Fibroblast of lung (primary cell): Measurements from ENCODE around the gene REL. TPM values are rescaled to one million over a fixed set of nuclear protein-coding genes. Genes with fewer than 3 reads are reported as not detected.
A peak's percentile ranks its signal among the peaks of the same experiment; 100 is the strongest.

ENCODE experiments used
- DNase-seq, 2 donors: peaks; one replicate each; pipeline versions ENCODE4 v3.0.0 to v3.0.0-alpha.2; 2010; ENCODE audit warnings: low read depth in 2 of 2
- H2AFZ ChIP-seq: 2 replicates; pipeline ENCODE4 v1.5.1; 2012; ENCODE audit warnings: low read length, control low read depth, inconsistent platforms
- H3K27ac ChIP-seq: 2 replicates; pipeline ENCODE4 v1.5.1; 2011; ENCODE audit warnings: low read length, control low read depth; ENCODE audit not compliant: insufficient read depth
- H3K27me3 ChIP-seq: 2 replicates; pipeline ENCODE4 v1.5.1; 2011; ENCODE audit warnings: mild to moderate bottlenecking, low read length; ENCODE audit not compliant: control insufficient read depth, insufficient read depth
- H3K36me3 ChIP-seq: 2 replicates; pipeline ENCODE4 v1.5.1; 2011; ENCODE audit warnings: low read length; ENCODE audit not compliant: control insufficient read depth, insufficient read depth
- H3K4me1 ChIP-seq: 2 replicates; pipeline ENCODE4 v1.5.1; 2011; ENCODE audit warnings: low read length; ENCODE audit not compliant: control insufficient read depth, insufficient read depth; ENCODE audit errors: extremely low read depth
- H3K4me2 ChIP-seq: 2 replicates; pipeline ENCODE4 v1.5.1; 2011; ENCODE audit warnings: low read length, control low read depth; ENCODE audit not compliant: insufficient read depth; ENCODE audit errors: extremely low read depth
- H3K4me3 ChIP-seq, 4 experiments: fragments of 200-600 bp in 1 of 4; sonication (generic) in 1 of 4; replicated peaks in 1 of 4; 2 replicates each; pipeline ENCODE4 v1.5.1; 2011 to 2016; ENCODE audit warnings: low read length in 4 of 4, low read depth in 3 of 4, mild to moderate bottlenecking in 3 of 4, control low read depth in 2 of 4, inconsistent platforms in 1 of 4, mixed read lengths in 1 of 4; ENCODE audit not compliant: insufficient read depth in 1 of 4; ENCODE audit errors: control extremely low read depth in 1 of 4
- H3K79me2 ChIP-seq: 2 replicates; pipeline ENCODE4 v1.5.1; 2012; ENCODE audit warnings: mild to moderate bottlenecking, low read length, inconsistent platforms; ENCODE audit not compliant: control insufficient read depth, insufficient read depth
- H3K9ac ChIP-seq: 2 replicates; pipeline ENCODE4 v1.5.1; 2011; ENCODE audit warnings: mild to moderate bottlenecking, low read length, control low read depth; ENCODE audit not compliant: insufficient read depth
- H3K9me3 ChIP-seq: 2 replicates; pipeline ENCODE4 v1.5.1; 2012; ENCODE audit warnings: low read depth, low read length; ENCODE audit not compliant: control insufficient read depth, insufficient read depth
- H4K20me1 ChIP-seq: 2 replicates; pipeline ENCODE4 v1.5.1; 2011; ENCODE audit warnings: low read length; ENCODE audit not compliant: control insufficient read depth, insufficient read depth; ENCODE audit errors: extremely low read depth
- CTCF ChIP-seq, 2 donors: IDR thresholded peaks in 1 of 2; conservative IDR thresholded peaks in 1 of 2; 1 replicate in 1 of 2; 2 replicates in 1 of 2; pipeline ENCODE4 v1.5.1; 2011 to 2012; ENCODE audit warnings: low read length in 2 of 2, control low read depth in 1 of 2, inconsistent platforms in 1 of 2, low read depth in 1 of 2, mild to moderate bottlenecking in 1 of 2
- EZH2 ChIP-seq: IDR thresholded peaks from 2 replicates; pipeline ENCODE4 v1.5.1; 2012; ENCODE audit warnings: low read length, control low read depth, mild to moderate bottlenecking; ENCODE audit errors: missing control alignments
- polyA plus RNA-seq, 2 donors: library from polyadenylated mRNA; depleted of rRNA in 1 of 2; stranded (reverse) in 1 of 2; unstranded in 1 of 2; fragments of >200 nt; gene quantifications; 2 replicates each; pipeline ENCODE4 v1.2.1, GENCODE V29; 2011 to 2012; ENCODE audit warnings: missing spikeins in 1 of 2
- total RNA-seq: library from RNA; depleted of rRNA; stranded (reverse); fragments of >200 nt; gene quantifications from 2 replicates; pipeline ENCODE4 v1.2.1, GENCODE V29; 2014

Gene REL
- total and polyA plus RNA-seq, 2 donors (not counting 1 experiment from before 2014, with no cell fraction given) = 2.0 to 2.8 TPM

- no peak overlapping the region for H2AFZ ChIP-seq
- H4K20me1 ChIP-seq = no peaks in the 10 kb centered on the region
- H3K27ac ChIP-seq = no peak overlapping the region
- H3K79me2 ChIP-seq = no peaks in the 10 kb centered on the region
- no peaks in the 10 kb centered on the region for H3K27me3 ChIP-seq
- H3K4me1 ChIP-seq = no peaks in the 10 kb centered on the region
- no peak overlapping the region for H3K9ac ChIP-seq
- H3K9me3 ChIP-seq = no peaks in the 10 kb centered on the region
- TF ChIP-seq CTCF (conservative IDR thresholded peaks at IDR 0.05 in 1 of 2, IDR thresholded peaks at IDR 0.05 in 1 of 2; ENCODE audit: low read depth in 1 of 2, low read length in 2 of 2) (no peak), EZH2 (no peak)
- H3K4me2 ChIP-seq = no peak overlapping the region
- no peak overlapping the region for H3K4me3 ChIP-seq
- no peaks in the 10 kb centered on the region for H3K36me3 ChIP-seq
- DNase-seq = no peak
Measured at GRCh38 chr2:60907329-60907728, 26.0 kb downstream of the REL start.

GRCh38 chr2:60925994-60926740 lies 44.8 kb downstream of the REL start:
- H3K27ac ChIP-seq = no peak overlapping the region
- no peak overlapping the region for H2AFZ ChIP-seq
- peak; percentile 43 to 60 for DNase-seq

More at GRCh38 chr2:60925994-60926740, 44.8 kb downstream of the REL start:
- Histone ChIP-seq H3K9ac (no peak overlapping the region), H3K79me2 (no peaks in the 10 kb centered on the region), H4K20me1 (no peaks in the 10 kb centered on the region), H3K4me1 (peaks cover 3% of the 10 kb centered on the region), H3K36me3 (no peaks in the 10 kb centered on the region), H3K4me2 (no peak overlapping the region), H3K4me3 (no peak overlapping the region), H3K27me3 (no peaks in the 10 kb centered on the region), H3K9me3 (no peaks in the 10 kb centered on the region)
- no peak for TF ChIP-seq EZH2
- TF ChIP-seq CTCF (conservative IDR thresholded peaks at IDR 0.05 in 1 of 2, IDR thresholded peaks at IDR 0.05 in 1 of 2; ENCODE audit: low read depth in 1 of 2, low read length in 2 of 2) = no peak
